ENCODE results near the gene CHID1.
A peak's percentile ranks its signal among the peaks of the same experiment; 100 is the strongest.

CHID1 gene

GRCh38 chr11:907668-908067 is 2.9 kb downstream of the CHID1 start:
- DNase-seq, result no peak

- DNase-seq, result no peak
Measured at GRCh38 chr11:905952-906351, 4.7 kb downstream of the CHID1 start.

GRCh38 chr11:904380-904779 is 6.2 kb downstream of the CHID1 start:
- DNase-seq, result no peak

- no peak for DNase-seq
Measured at GRCh38 chr11:901452-902061, 9.1 kb downstream of the CHID1 start.

GRCh38 chr11:900545-900944 is 10.1 kb downstream of the CHID1 start:
- DNase-seq, result no peak

GRCh38 chr11:899724-900123 is 10.9 kb downstream of the CHID1 start:
- DNase-seq, result no peak

GRCh38 chr11:898540-899190 is 11.9 kb downstream of the CHID1 start:
- no peak for DNase-seq

GRCh38 chr11:898143-898511 is 12.5 kb downstream of the CHID1 start:
- DNase-seq, result peak in 1 of 2 experiments; percentile 26

GRCh38 chr11:897253-898142 is 13.1 kb downstream of the CHID1 start:
- no peak for DNase-seq

- no peak for DNase-seq
Measured at GRCh38 chr11:895331-896110, 15.1 kb downstream of the CHID1 start.

- no peak for DNase-seq
Measured at GRCh38 chr11:894575-895201, 15.9 kb downstream of the CHID1 start.

- no peak for DNase-seq
Measured at GRCh38 chr11:893008-893654, 17.5 kb downstream of the CHID1 start.

- DNase-seq, result peak; percentile 52 to 75
Measured at GRCh38 chr11:890794-891540, 19.6 kb downstream of the CHID1 start.

- no peak for DNase-seq
Measured at GRCh38 chr11:889687-890475, 20.7 kb downstream of the CHID1 start.

- DNase-seq, result no peak
Measured at GRCh38 chr11:889257-889656, 21.4 kb downstream of the CHID1 start.

GRCh38 chr11:888310-889212 is 22.0 kb downstream of the CHID1 start:
- no peak for DNase-seq

GRCh38 chr11:887589-887988 is 23.0 kb downstream of the CHID1 start:
- DNase-seq, result no peak

- no peak for DNase-seq
Measured at GRCh38 chr11:886568-886967, 24.0 kb downstream of the CHID1 start.

- DNase-seq, result no peak
Measured at GRCh38 chr11:884578-885070, 26.0 kb downstream of the CHID1 start.
